GM15510 (cell line): ENCODE data around the gene LRRC31.

Experiments
- POLR2A ChIP-seq: IDR thresholded peaks from 3 replicates; pipeline ENCODE4 v1.6.1; 2011; ENCODE audit warnings: borderline replicate concordance; ENCODE audit not compliant: insufficient read length; ENCODE audit errors: extremely low read depth

The LRRC31 gene

GRCh38 chr3:169869484-169870220 is at the start of gene LRRC31:
Gene LRRC31, minus strand, starts transcription at chr3:169869935. Its CDS starts 128 bp downstream, at chr3:169869807.
- no peak for TF ChIP-seq POLR2A

- TF ChIP-seq POLR2A: no peak
Observed at GRCh38 chr3:169914321-169914720, 44.6 kb upstream of the LRRC31 start.

GRCh38 chr3:169913323-169913722 is 43.6 kb upstream of the LRRC31 start:
- TF ChIP-seq POLR2A: no peak

GRCh38 chr3:169911272-169911671 is 41.5 kb upstream of the LRRC31 start, which contains the start of gene SAMD7:
Gene SAMD7, plus strand, starts transcription at chr3:169911572. Its CDS starts 7,927 bp downstream, at chr3:169919499.
- TF ChIP-seq POLR2A: no peak

- TF ChIP-seq POLR2A: no peak
Observed at GRCh38 chr3:169907944-169908343, 38.2 kb upstream of the LRRC31 start.

GRCh38 chr3:169907476-169907875 is 37.7 kb upstream of the LRRC31 start:
- no peak for TF ChIP-seq POLR2A

GRCh38 chr3:169905404-169905803 is 35.7 kb upstream of the LRRC31 start:
- TF ChIP-seq POLR2A: no peak

- TF ChIP-seq POLR2A: no peak
Observed at GRCh38 chr3:169901453-169901852, 31.7 kb upstream of the LRRC31 start.

GRCh38 chr3:169897284-169897683 is 27.5 kb upstream of the LRRC31 start:
- TF ChIP-seq POLR2A: no peak

GRCh38 chr3:169895072-169895471 is 25.3 kb upstream of the LRRC31 start:
- no peak for TF ChIP-seq POLR2A

GRCh38 chr3:169894110-169894509 is 24.4 kb upstream of the LRRC31 start:
- TF ChIP-seq POLR2A: no peak

- no peak for TF ChIP-seq POLR2A
Observed at GRCh38 chr3:169891886-169892285, 22.2 kb upstream of the LRRC31 start.

- no peak for TF ChIP-seq POLR2A
Observed at GRCh38 chr3:169886671-169887070, 16.9 kb upstream of the LRRC31 start.

- no peak for TF ChIP-seq POLR2A
Observed at GRCh38 chr3:169880576-169881250, 11.0 kb upstream of the LRRC31 start.

GRCh38 chr3:169879845-169880575 is 10.3 kb upstream of the LRRC31 start:
- TF ChIP-seq POLR2A: no peak

GRCh38 chr3:169879013-169879557 is 9.3 kb upstream of the LRRC31 start:
- TF ChIP-seq POLR2A: no peak
